Lower leg skin (tissue), 3 donors: ENCODE measurements around the gene TNNI3K.

Experiments
- CTCF ChIP-seq, 3 donors: fragments of 450-650 bp; IDR thresholded peaks; one replicate each; pipeline ENCODE4 v1.5.1; 2016; ENCODE audit warnings: antibody characterized with exemption in 3 of 3, mild to moderate bottlenecking in 3 of 3, moderate library complexity in 2 of 3
- POLR2A ChIP-seq, 2 donors: fragments of 450-650 bp; IDR thresholded peaks; one replicate each; pipeline ENCODE4 v1.6.1; 2016 to 2017; ENCODE audit warnings: antibody characterized with exemption in 2 of 2, mild to moderate bottlenecking in 1 of 2, moderate library complexity in 1 of 2

- TF ChIP-seq POLR2A (IDR thresholded peaks at IDR 0.05) (no peak), CTCF (IDR thresholded peaks at IDR 0.05) (no peak)
Measured at GRCh38 chr1:74380252-74380651, 145.1 kb downstream of the TNNI3K start.
